GM23338 (cell line): Measurements from ENCODE around the gene EPHA10.

Source experiments
- CREB1 ChIP-seq: fragments of 250-450 bp; sonication (Bioruptor Pico); IDR thresholded peaks from 2 replicates; pipeline ENCODE4 v1.5.0; 2020; ENCODE audit warnings: low read depth, mild to moderate bottlenecking, moderate library complexity
- CTCF ChIP-seq, 2 experiments: fragments of 200-600 bp in 1 of 2; sonication (generic) in 1 of 2; conservative IDR thresholded peaks; 2 replicates each; pipeline versions ENCODE4 v1.5.1 to v1.6.1; 2016 to 2017; ENCODE audit warnings: antibody characterized with exemption in 2 of 2, low read depth in 2 of 2, mild to moderate bottlenecking in 2 of 2, moderate library complexity in 1 of 2
- ETS1 ChIP-seq: IDR thresholded peaks from 2 replicates; pipeline ENCODE4 v1.6.1; 2016; ENCODE audit warnings: antibody characterized with exemption
- EZH2 ChIP-seq: fragments of 200-600 bp; sonication (generic); IDR thresholded peaks from one replicate; pipeline ENCODE4 v1.8.0; 2017; ENCODE audit warnings: antibody characterized with exemption, mild to moderate bottlenecking, low read depth; ENCODE audit not compliant: unreplicated experiment
- EZH2phosphoT487 ChIP-seq: fragments of 200-600 bp; sonication (generic); IDR thresholded peaks from one replicate; pipeline ENCODE4 v1.8.1; 2018; ENCODE audit warnings: antibody characterized with exemption; ENCODE audit not compliant: unreplicated experiment
- JUNB ChIP-seq: IDR thresholded peaks from one replicate; pipeline ENCODE4 v1.6.1; 2016; ENCODE audit warnings: antibody characterized with exemption; ENCODE audit not compliant: unreplicated experiment
- NANOG ChIP-seq: IDR thresholded peaks from 2 replicates; pipeline ENCODE4 v1.6.1; 2016; ENCODE audit warnings: antibody characterized with exemption, borderline replicate concordance
- POLR2AphosphoS5 ChIP-seq: IDR thresholded peaks from 2 replicates; pipeline ENCODE4 v1.6.1; 2016; ENCODE audit warnings: antibody characterized with exemption, low read depth
- REST ChIP-seq: IDR thresholded peaks from one replicate; pipeline ENCODE4 v1.6.1; 2018; ENCODE audit warnings: antibody characterized with exemption; ENCODE audit not compliant: unreplicated experiment
- STAT1 ChIP-seq: IDR thresholded peaks from one replicate; pipeline ENCODE4 v1.6.1; 2016; ENCODE audit warnings: antibody characterized with exemption; ENCODE audit not compliant: unreplicated experiment
- ZNF331 ChIP-seq: fragments of 250-450 bp; sonication (Bioruptor Pico); IDR thresholded peaks from 2 replicates; pipeline ENCODE4 v1.5.0; 2020; ENCODE audit warnings: low read depth, mild to moderate bottlenecking, moderate library complexity
- ZNF462 ChIP-seq: fragments of 250-450 bp; sonication (Bioruptor Pico); IDR thresholded peaks from 2 replicates; pipeline ENCODE4 v1.5.0; 2020; ENCODE audit warnings: mild to moderate bottlenecking, moderate library complexity

- no peak for TF ChIP-seq EZH2phosphoT487
- no peak for TF ChIP-seq CTCF (conservative IDR thresholded peaks at IDR 0.05; ENCODE audit: low read depth in 2 of 2)
- TF ChIP-seq REST, result no peak
- no peak for TF ChIP-seq POLR2AphosphoS5
- no peak for TF ChIP-seq EZH2
- no peak for TF ChIP-seq STAT1
- no peak for TF ChIP-seq ZNF331 (CRISPR knock-in tag)
- TF ChIP-seq JUNB, result no peak
- TF ChIP-seq ZNF462 (CRISPR knock-in tag), result no peak
- no peak for TF ChIP-seq CREB1 (CRISPR knock-in tag)
- TF ChIP-seq NANOG, result no peak
- TF ChIP-seq ETS1, result no peak
Measured at GRCh38 chr1:37755951-37756560, 8.9 kb downstream of the EPHA10 start.
